H1 (cell line): Measurements from ENCODE around the gene MRPL41. TPM values are rescaled to one million over a fixed set of nuclear protein-coding genes. Genes with fewer than 3 reads are reported as not detected.

ENCODE experiments used
- CTCF ChIA-PET: fragments of 300-600 bp; sonication (Branson Sonifier 250); formaldehyde crosslinking; loops from one replicate; lab custom pipeline; 2021; ENCODE audit not compliant: partially characterized antibody; lab: Charles Lee
- POLR2A ChIA-PET: fragments of 300-600 bp; sonication (Branson Sonifier 250); formaldehyde crosslinking; loops from one replicate; lab custom pipeline; 2021; ENCODE audit warnings: inconsistent platforms; ENCODE audit not compliant: partially characterized antibody; lab: Charles Lee
- DNase-seq, 2 experiments: peaks; one replicate each; pipeline versions ENCODE4 v3.0.0 to v3.0.0-alpha.2; 2010 to 2022; ENCODE audit warnings: low spot score in 2 of 2, low read depth in 1 of 2, mixed read lengths in 1 of 2
- FAIRE-seq: peaks from 2 replicates; lab custom pipeline; 2011; peaks lifted over from hg19 to GRCh38; lab: Jason Lieb, UNC
- H2AFZ ChIP-seq: 2 replicates; pipeline ENCODE4 v1.8.1; 2012; ENCODE audit warnings: low read length, inconsistent platforms
- H2AK5ac ChIP-seq: 2 replicates; pipeline ENCODE4 v1.6.1; 2013; ENCODE audit warnings: low read depth, low read length
- H2BK120ac ChIP-seq: replicated peaks from 2 replicates; pipeline ENCODE3; 2013; ENCODE audit warnings: low read depth, low read length, inconsistent platforms
- H2BK12ac ChIP-seq: 2 replicates; pipeline ENCODE4 v1.6.1; 2013; ENCODE audit warnings: low read depth, low read length
- H2BK15ac ChIP-seq: 2 replicates; pipeline ENCODE4 v1.6.1; 2013; ENCODE audit warnings: low read length
- H2BK20ac ChIP-seq: 2 replicates; pipeline ENCODE4 v1.6.1; 2013; ENCODE audit warnings: low read length
- H2BK5ac ChIP-seq: 2 replicates; pipeline ENCODE4 v1.6.1; 2013; ENCODE audit warnings: low read depth, low read length
- H3K14ac ChIP-seq: 2 replicates; pipeline ENCODE4 v1.6.1; 2013; ENCODE audit warnings: inconsistent platforms; ENCODE audit not compliant: insufficient read length
- H3K18ac ChIP-seq: 2 replicates; pipeline ENCODE4 v1.6.1; 2013; ENCODE audit warnings: low read length; ENCODE audit errors: extremely low read depth
- H3K23ac ChIP-seq: 2 replicates; pipeline ENCODE4 v1.6.1; 2013; ENCODE audit warnings: inconsistent platforms; ENCODE audit not compliant: insufficient read length
- H3K23me2 ChIP-seq: 2 replicates; pipeline ENCODE4 v1.6.1; 2013; ENCODE audit warnings: low read depth, low read length
- H3K27ac ChIP-seq: 2 replicates; pipeline ENCODE4 v1.6.1; 2011; ENCODE audit warnings: low read depth, low read length, inconsistent platforms
- H3K27me3 ChIP-seq, 4 experiments: replicated peaks in 1 of 4; 1 replicate in 1 of 4; 2 replicates in 3 of 4; pipeline versions ENCODE4 v1.6.1 to v1.8.1; 2011 to 2013; ENCODE audit warnings: low read length in 3 of 4, mild to moderate bottlenecking in 3 of 4, inconsistent platforms in 2 of 4, mixed read lengths in 2 of 4, moderate library complexity in 1 of 4; ENCODE audit not compliant: control insufficient read depth in 3 of 4, insufficient read depth in 3 of 4; ENCODE audit errors: extremely low read depth in 1 of 4
- H3K36me3 ChIP-seq, 4 experiments: 2 replicates each; pipeline versions ENCODE4 v1.6.1 to v1.8.1; 2011 to 2013; ENCODE audit warnings: mild to moderate bottlenecking in 4 of 4, low read length in 3 of 4, moderate library complexity in 2 of 4, control low read depth in 1 of 4, inconsistent platforms in 1 of 4; ENCODE audit not compliant: insufficient read depth in 4 of 4, control insufficient read depth in 2 of 4
- H3K4ac ChIP-seq: replicated peaks from 2 replicates; pipeline ENCODE3; 2013; ENCODE audit warnings: low read length, low read depth, mixed read lengths, inconsistent platforms; ENCODE audit not compliant: insufficient read length
- H3K4me1 ChIP-seq, 4 experiments: replicated peaks in 1 of 4; 1 replicate in 1 of 4; 2 replicates in 3 of 4; pipeline versions ENCODE4 v1.6.1 to v1.8.1; 2011 to 2013; ENCODE audit warnings: low read length in 3 of 4, inconsistent platforms in 2 of 4, mixed read lengths in 1 of 4; ENCODE audit not compliant: insufficient read depth in 4 of 4, control insufficient read depth in 3 of 4
- H3K4me2 ChIP-seq, 2 experiments: 2 replicates each; pipeline versions ENCODE4 v1.6.1 to v1.8.1; 2011 to 2013; ENCODE audit warnings: low read depth in 2 of 2, low read length in 2 of 2, control low read depth in 1 of 2, inconsistent platforms in 1 of 2, mild to moderate bottlenecking in 1 of 2; ENCODE audit not compliant: insufficient read depth in 1 of 2
- H3K4me3 ChIP-seq, 4 experiments: fragments of 200-600, 300-600 bp in 1 of 4; sonication (generic), shearing (Covaris generic), sonication (Bioruptor Twin) in 1 of 4; 2 replicates each; pipeline versions ENCODE4 v1.5.1 to v1.8.1; 2011 to 2016; ENCODE audit warnings: low read length in 4 of 4, low read depth in 3 of 4, control low read depth in 2 of 4, inconsistent platforms in 2 of 4, mild to moderate bottlenecking in 2 of 4, mixed read lengths in 1 of 4, moderate library complexity in 1 of 4; ENCODE audit not compliant: insufficient read depth in 2 of 4; ENCODE audit errors: extremely low read depth in 1 of 4
- H3K56ac ChIP-seq: replicated peaks from 2 replicates; pipeline ENCODE3; 2013; ENCODE audit warnings: low read depth, mild to moderate bottlenecking, mixed read lengths, low read length, inconsistent platforms; ENCODE audit not compliant: insufficient read length
- H3K79me1 ChIP-seq: 2 replicates; pipeline ENCODE4 v1.6.1; 2013; ENCODE audit warnings: low read depth, low read length, control low read depth
- H3K79me2 ChIP-seq, 2 experiments: 2 replicates each; pipeline versions ENCODE4 v1.6.1 to v1.8.1; 2012 to 2013; ENCODE audit warnings: low read length in 2 of 2, mild to moderate bottlenecking in 2 of 2, inconsistent platforms in 1 of 2; ENCODE audit not compliant: insufficient read depth in 2 of 2, control insufficient read depth in 1 of 2
- H3K9ac ChIP-seq, 4 experiments: replicated peaks in 1 of 4; 1 replicate in 1 of 4; 2 replicates in 3 of 4; pipeline versions ENCODE4 v1.6.1 to v1.8.1; 2011 to 2013; ENCODE audit warnings: low read depth in 3 of 4, low read length in 3 of 4, control low read depth in 2 of 4, mild to moderate bottlenecking in 2 of 4, moderate library complexity in 2 of 4, inconsistent platforms in 1 of 4; ENCODE audit errors: extremely low read depth in 1 of 4
- H3K9me3 ChIP-seq, 2 experiments: 2 replicates each; pipeline versions ENCODE4 v1.6.1 to v1.8.1; 2012 to 2013; ENCODE audit warnings: mild to moderate bottlenecking in 2 of 2, moderate library complexity in 2 of 2, control low read depth in 1 of 2, inconsistent platforms in 1 of 2, low read depth in 1 of 2, low read length in 1 of 2, mixed read lengths in 1 of 2; ENCODE audit not compliant: insufficient read depth in 2 of 2
- H4K20me1 ChIP-seq, 2 experiments: replicated peaks in 1 of 2; 2 replicates each; pipeline versions ENCODE3 to v1.8.1; 2011 to 2013; ENCODE audit warnings: inconsistent platforms in 2 of 2, low read length in 2 of 2, mild to moderate bottlenecking in 1 of 2; ENCODE audit not compliant: insufficient read depth in 2 of 2, control insufficient read depth in 1 of 2
- H4K5ac ChIP-seq: 2 replicates; pipeline ENCODE4 v1.6.1; 2013; ENCODE audit warnings: low read length, low read depth, mixed read lengths, inconsistent platforms; ENCODE audit not compliant: insufficient read length
- H4K8ac ChIP-seq: 2 replicates; pipeline ENCODE4 v1.8.0; 2013; ENCODE audit warnings: mild to moderate bottlenecking, moderate library complexity, low read length, inconsistent platforms; ENCODE audit not compliant: insufficient read depth; ENCODE audit errors: extremely low read depth
- H4K91ac ChIP-seq: replicated peaks from 2 replicates; pipeline ENCODE3; 2013; ENCODE audit warnings: low read length, mixed read lengths, inconsistent platforms; ENCODE audit not compliant: insufficient read length
- BRCA1 ChIP-seq: IDR thresholded peaks from 2 replicates; pipeline ENCODE4 v1.6.1; 2012; ENCODE audit warnings: low read depth, low read length, improper control_type of control experiment
- CEBPB ChIP-seq: IDR thresholded peaks from 2 replicates; pipeline ENCODE4 v1.6.1; 2012; ENCODE audit warnings: low read depth, low read length
- EP300 ChIP-seq, 2 experiments: IDR thresholded peaks; 1 replicate in 1 of 2; 2 replicates in 1 of 2; pipeline ENCODE4 v1.6.1; 2011 to 2012; ENCODE audit warnings: low read depth in 2 of 2, low read length in 2 of 2, mild to moderate bottlenecking in 2 of 2, borderline replicate concordance in 1 of 2, inconsistent platforms in 1 of 2, moderate library complexity in 1 of 2
- POU5F1 ChIP-seq: IDR thresholded peaks from 2 replicates; pipeline ENCODE4 v1.6.1; 2011; ENCODE audit warnings: low read depth, mild to moderate bottlenecking, low read length, moderate library complexity
- RFX5 ChIP-seq: IDR thresholded peaks from 2 replicates; pipeline ENCODE4 v1.6.1; 2011; ENCODE audit warnings: low read depth, low read length, improper control_type of control experiment, borderline replicate concordance
- SAP30 ChIP-seq: fragments of 300-600 bp; sonication (generic); IDR thresholded peaks from 2 replicates; pipeline ENCODE4 v1.7.1; 2012; ENCODE audit warnings: low read length, moderate library complexity, mild to moderate bottlenecking, inconsistent platforms; ENCODE audit not compliant: insufficient read depth, insufficient replicate concordance
- SIX5 ChIP-seq: IDR thresholded peaks from 2 replicates; pipeline ENCODE4 v1.6.1; 2011; ENCODE audit warnings: mild to moderate bottlenecking, low read depth, low read length
- SRF ChIP-seq: IDR thresholded peaks from 2 replicates; pipeline ENCODE4 v1.6.1; 2011; ENCODE audit warnings: mild to moderate bottlenecking, low read depth, low read length, moderate library complexity
- TCF12 ChIP-seq: IDR thresholded peaks from 2 replicates; pipeline ENCODE4 v1.6.1; 2011; ENCODE audit warnings: low read depth, mild to moderate bottlenecking, low read length
- WGBS, 2 experiments: shearing (Covaris generic) in 1 of 2; methylation state at CpG; one replicate each; pipeline versions ENCODE4 v1.1.6 to v1.1.7; 2013 to 2015; ENCODE audit warnings: low lambda C conversion rate in 2 of 2, mixed read lengths in 2 of 2, inconsistent platforms in 1 of 2, low coverage in 1 of 2, missing lambda C conversion rate in 1 of 2; ENCODE audit not compliant: insufficient replicate concordance in 2 of 2, insufficient coverage in 1 of 2, insufficient read length in 1 of 2; ENCODE audit errors: extremely low coverage in 1 of 2, missing lambda C conversion rate in 1 of 2; 5-methylcytosine and 5-hydroxymethylcytosine counted together
- polyA plus RNA-seq, 7 experiments: library from polyadenylated mRNA; depleted of rRNA in 3 of 7; stranded (reverse) in 5 of 7; unstranded in 2 of 7; fragments of >200 nt in 5 of 7; fragments of 200-250 nt in 2 of 7; gene quantifications; 1 replicate in 5 of 7; 2 replicates in 1 of 7; 4 replicates in 1 of 7; pipeline versions ENCODE4 v1.2.1 to v1.2.3, GENCODE V29; 2011 to 2013; ENCODE audit warnings: missing spikeins in 2 of 7, mixed read lengths in 2 of 7
- total RNA-seq: library from RNA; stranded (reverse); fragmentation: NEBNext Ultra II Directional; extraction: Animal tissue kit (Norgen Biotek cat#: 25700); gene quantifications from 2 replicates; pipeline ENCODE4 v1.2.1, GENCODE V29; 2021
- TF ChIP-seq, protein P1 (sequence below): IDR thresholded peaks from 2 replicates; pipeline ENCODE4 v1.6.1; 2012; ENCODE audit warnings: low read length, inconsistent platforms
- TF ChIP-seq, protein P2 (sequence below): IDR thresholded peaks from 2 replicates; pipeline ENCODE4 v1.6.1; 2012; ENCODE audit warnings: inconsistent platforms

Gene MRPL41
- total and polyA plus RNA-seq, 2 of the 8 experiments (the other 6 are each of a cell fraction or from before 2014, with no cell fraction given), result 47.2 to 58.1 TPM

DNA sequence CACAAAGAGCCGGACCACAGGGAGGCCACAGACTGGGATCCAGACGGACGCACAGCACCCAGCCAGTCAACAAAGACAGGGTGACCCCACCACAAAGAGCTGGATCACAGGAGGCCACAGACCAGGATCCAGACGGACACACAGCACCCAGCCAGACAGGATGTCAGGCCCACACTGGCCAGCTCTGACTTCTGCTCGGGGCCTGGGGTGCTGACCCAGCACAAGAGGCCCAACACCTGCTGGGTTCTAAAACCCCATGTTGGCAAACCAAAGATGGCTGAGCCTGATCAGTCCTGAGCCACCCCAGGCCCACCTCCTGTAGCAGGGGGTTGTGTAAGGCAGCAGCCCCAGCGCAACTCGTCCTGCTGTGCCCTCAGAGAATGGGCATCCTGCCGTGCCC is 32.3 kb downstream of the MRPL41 start:
- CTCF ChIA-PET, result interaction anchor here (0.7 to 5.9 kb wide), 10 partner anchors 8 to 88 kb away, joined by 3 to 46 read pairs (median 4); no protein-coding TSS in a partner anchor
- FAIRE-seq, result no peak
- Histone ChIP-seq H3K18ac (no peak overlapping the region), H2BK20ac (no peak overlapping the region), H2AFZ (no peak overlapping the region), H4K8ac (no peak overlapping the region), H3K27ac (no peak overlapping the region), H4K20me1 (peaks cover 22 to 58% of the 10 kb centered on the region in 2 experiments), H3K23ac (no peak overlapping the region), H4K5ac (no peak overlapping the region), H3K9me3 (no peaks in the 10 kb centered on the region), H2BK12ac (no peak overlapping the region), H3K4me2 (no peak overlapping the region), H3K4me1 (peaks cover 0 to 15% (median 6%) of the 10 kb centered on the region in 4 experiments; a peak in 5 of 7 replicates), H3K9ac (no peak overlapping the region), H3K56ac (no peak overlapping the region), H4K91ac (no peak overlapping the region), H3K4me3 (no peak overlapping the region), H3K79me2 (peaks cover 0 to 13% of the 10 kb centered on the region in 2 experiments; a peak in 2 of 4 replicates), H3K79me1 (peaks cover 28% of the 10 kb centered on the region), H2BK120ac (no peak overlapping the region), H3K14ac (no peak overlapping the region), H2BK15ac (no peak overlapping the region), H2AK5ac (no peak overlapping the region), H3K4ac (no peak overlapping the region), H3K27me3 (no peaks in the 10 kb centered on the region), H3K23me2 (no peaks in the 10 kb centered on the region), H3K36me3 (peaks cover 32 to 67% (median 51%) of the 10 kb centered on the region in 4 experiments), H2BK5ac (no peak overlapping the region; the same call in 1 of the 2 replicates)
- 94% methylated on average over 8 of the region's 8 CpGs; no CpG with 5 or more reads in 1 of the 2 experiments for WGBS, 2 experiments
- no peak for DNase-seq
- POLR2A ChIA-PET, result interaction anchor here (3.2 kb wide), 1 partner anchor 10 kb away, joined by 13 read pairs; no protein-coding TSS in a partner anchor
- TF ChIP-seq POU5F1, result no peak
- TF ChIP-seq EP300 (IDR thresholded peaks at IDR 0.05; ENCODE audit: borderline replicate concordance in 1 of 2, low read depth in 2 of 2, low read length in 2 of 2), result no peak
- TF ChIP-seq, protein P1, sequence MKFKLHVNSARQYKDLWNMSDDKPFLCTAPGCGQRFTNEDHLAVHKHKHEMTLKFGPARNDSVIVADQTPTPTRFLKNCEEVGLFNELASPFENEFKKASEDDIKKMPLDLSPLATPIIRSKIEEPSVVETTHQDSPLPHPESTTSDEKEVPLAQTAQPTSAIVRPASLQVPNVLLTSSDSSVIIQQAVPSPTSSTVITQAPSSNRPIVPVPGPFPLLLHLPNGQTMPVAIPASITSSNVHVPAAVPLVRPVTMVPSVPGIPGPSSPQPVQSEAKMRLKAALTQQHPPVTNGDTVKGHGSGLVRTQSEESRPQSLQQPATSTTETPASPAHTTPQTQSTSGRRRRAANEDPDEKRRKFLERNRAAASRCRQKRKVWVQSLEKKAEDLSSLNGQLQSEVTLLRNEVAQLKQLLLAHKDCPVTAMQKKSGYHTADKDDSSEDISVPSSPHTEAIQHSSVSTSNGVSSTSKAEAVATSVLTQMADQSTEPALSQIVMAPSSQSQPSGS, result no peak
- TF ChIP-seq TCF12, result no peak
- TF ChIP-seq CEBPB, result no peak
- TF ChIP-seq SAP30, result no peak
- no peak for TF ChIP-seq RFX5
- no peak for TF ChIP-seq SIX5
- no peak for TF ChIP-seq BRCA1
- TF ChIP-seq SRF, result no peak
- TF ChIP-seq, protein P2, sequence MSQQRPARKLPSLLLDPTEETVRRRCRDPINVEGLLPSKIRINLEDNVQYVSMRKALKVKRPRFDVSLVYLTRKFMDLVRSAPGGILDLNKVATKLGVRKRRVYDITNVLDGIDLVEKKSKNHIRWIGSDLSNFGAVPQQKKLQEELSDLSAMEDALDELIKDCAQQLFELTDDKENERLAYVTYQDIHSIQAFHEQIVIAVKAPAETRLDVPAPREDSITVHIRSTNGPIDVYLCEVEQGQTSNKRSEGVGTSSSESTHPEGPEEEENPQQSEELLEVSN, result no peak
